SK-N-MC (cell line): ENCODE results near the gene CHRNA5.
"Not testable (repeated sequence)": the region's sequence is repeated elsewhere in the genome, so short reads cannot be mapped to it uniquely, and the experiment has no call there.

Source experiments
- DNase-seq: peaks from one replicate; pipeline ENCODE4 v3.0.0-alpha.2; 2011; ENCODE audit warnings: low read depth, low spot score
- H3K27ac ChIP-seq: fragments of 200-600 bp; sonication (generic); 2 replicates; pipeline ENCODE4 v1.5.1; 2016; ENCODE audit warnings: mixed run types
- H3K36me3 ChIP-seq: fragments of 200-600 bp; sonication (generic); 2 replicates; pipeline ENCODE4 v1.6.1; 2017; ENCODE audit warnings: antibody characterized with exemption, low read length, mixed read lengths; ENCODE audit not compliant: insufficient read depth
- H3K4me3 ChIP-seq: fragments of 200-600 bp; sonication (generic); 2 replicates; pipeline ENCODE4 v1.5.1; 2016
- H3K9ac ChIP-seq: fragments of 200-600 bp; sonication (generic); 2 replicates; pipeline ENCODE4 v1.8.0; 2017; ENCODE audit warnings: mixed run types, mixed read lengths; ENCODE audit not compliant: insufficient read length
- H3K9me3 ChIP-seq: fragments of 200-600 bp; sonication (generic); 2 replicates; pipeline ENCODE4 v1.6.1; 2017; ENCODE audit warnings: low read depth, mild to moderate bottlenecking, antibody characterized with exemption, low read length, moderate library complexity, mixed read lengths
- EZH2 ChIP-seq: fragments of 200-600 bp; sonication (generic); IDR thresholded peaks from one replicate; pipeline ENCODE4 v1.6.1; 2017; ENCODE audit warnings: antibody characterized with exemption
- FOXP2 ChIP-seq: optimal IDR thresholded peaks from 2 replicates; pipeline ENCODE3; 2011; ENCODE audit warnings: mild to moderate bottlenecking, moderate library complexity; ENCODE audit not compliant: insufficient read depth; ENCODE audit errors: extremely low read length, control extremely low read depth
- POLR2AphosphoS5 ChIP-seq: IDR thresholded peaks from 2 replicates; pipeline ENCODE4 v1.6.1; 2012; ENCODE audit warnings: mild to moderate bottlenecking, low read depth, low read length, borderline replicate concordance

The CHRNA5 gene

DNA sequence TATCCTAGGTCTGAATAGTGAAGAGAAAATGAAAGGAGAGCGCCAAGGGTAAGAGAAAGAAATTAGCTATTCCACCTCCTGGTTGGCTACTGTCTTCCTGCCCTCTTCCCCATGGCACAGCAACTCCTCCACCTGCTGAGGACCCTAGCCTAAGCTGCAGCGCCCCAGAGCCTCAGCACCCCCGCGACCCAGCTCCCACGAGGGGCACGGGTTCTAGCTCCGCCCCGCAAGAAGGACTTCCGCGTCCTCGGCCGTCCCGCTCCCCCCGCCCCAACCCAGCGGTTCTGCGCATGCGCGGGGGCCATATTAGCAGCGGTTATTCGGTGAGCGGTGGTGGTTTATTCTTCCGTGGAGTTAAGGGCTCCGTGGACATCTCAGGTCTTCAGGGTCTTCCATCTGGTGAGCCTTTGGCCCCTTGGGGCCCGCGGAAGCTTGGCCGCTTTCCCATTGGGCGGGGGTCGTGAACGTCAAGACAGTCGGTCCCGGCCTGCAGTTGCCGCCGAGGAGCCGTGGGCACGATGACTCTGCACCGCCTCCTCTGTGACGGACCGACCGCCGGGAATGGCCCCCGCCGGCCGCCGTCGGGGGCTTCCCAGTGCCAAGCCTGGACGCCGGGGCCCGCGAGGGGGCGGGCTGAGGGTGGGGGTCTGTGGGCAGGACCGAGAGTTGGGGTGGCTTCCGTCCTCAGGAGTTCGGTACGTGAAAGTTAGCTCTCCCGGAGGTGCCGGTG, 25.0 kb upstream of the CHRNA5 start, which contains the start of gene PSMA4:
Gene PSMA4, plus strand, starts transcription at position 304 of the 730 bp plus-strand sequence. CDS start 1,484 bp downstream, outside the sequence.
- Histone ChIP-seq H3K36me3 (peaks cover 39% of the 10 kb centered on the region), H3K9ac (peak within 1 kb of the TSS; percentile 97), H3K27ac (peak within 1 kb of the TSS; percentile 88), H3K4me3 (peak within 1 kb of the TSS; percentile 93), H3K9me3 (no peaks in the 10 kb centered on the region)
- DNase-seq: peak; percentile 26
- no peak for TF ChIP-seq FOXP2
- no peak for TF ChIP-seq EZH2
- TF ChIP-seq POLR2AphosphoS5: peak; percentile 100

DNA sequence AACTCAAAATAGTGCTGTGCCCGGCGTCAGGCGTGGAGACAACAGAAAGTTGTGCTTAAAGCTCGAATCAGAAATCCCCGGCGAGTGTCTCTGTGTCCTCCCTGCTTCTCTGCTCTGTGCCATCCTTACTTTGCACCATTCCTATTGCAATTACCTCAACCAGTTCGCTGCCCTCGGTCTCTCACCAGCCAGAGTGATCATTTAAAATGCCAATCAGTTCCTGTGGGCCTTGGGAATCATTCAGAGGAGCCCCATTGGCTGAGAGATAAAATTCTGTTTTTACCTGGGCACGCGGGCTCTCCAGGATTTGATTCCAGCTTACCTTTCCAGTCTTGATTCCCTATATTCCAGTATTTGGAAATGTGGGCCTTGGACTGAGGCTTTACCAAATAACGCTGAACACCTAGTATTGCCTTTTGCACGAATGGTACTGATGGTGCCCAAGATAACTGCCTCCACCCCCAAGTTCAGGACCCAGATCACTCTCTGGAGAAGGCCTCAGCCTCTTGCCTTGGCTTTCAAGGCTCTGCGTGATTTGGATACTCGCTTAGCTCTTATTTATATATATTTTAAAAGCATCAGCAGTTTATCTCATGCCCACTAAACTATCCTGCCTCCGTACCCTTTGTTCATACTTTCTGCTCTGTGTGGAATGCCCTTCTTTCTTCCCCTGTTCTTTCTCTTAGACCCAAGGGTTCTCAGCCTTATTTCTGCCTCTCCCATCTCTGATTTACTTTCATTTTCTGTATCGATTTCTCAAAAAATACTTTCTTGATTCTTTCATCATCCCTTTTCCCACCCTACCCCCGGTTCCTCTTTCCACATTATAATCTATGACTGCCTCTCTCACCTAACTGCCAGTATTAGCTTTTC, 24.2 kb upstream of the CHRNA5 start:
- Histone ChIP-seq H3K27ac (peak overlapping the region; percentile 88; the same call in 1 of the 2 replicates), H3K9ac (peak overlapping the region; percentile 97), H3K9me3 (no peaks in the 10 kb centered on the region), H3K4me3 (peak overlapping the region; percentile 93), H3K36me3 (peaks cover 47% of the 10 kb centered on the region)
- no peak for TF ChIP-seq POLR2AphosphoS5
- TF ChIP-seq FOXP2: no peak
- TF ChIP-seq EZH2: no peak
- DNase-seq: no peak

DNA sequence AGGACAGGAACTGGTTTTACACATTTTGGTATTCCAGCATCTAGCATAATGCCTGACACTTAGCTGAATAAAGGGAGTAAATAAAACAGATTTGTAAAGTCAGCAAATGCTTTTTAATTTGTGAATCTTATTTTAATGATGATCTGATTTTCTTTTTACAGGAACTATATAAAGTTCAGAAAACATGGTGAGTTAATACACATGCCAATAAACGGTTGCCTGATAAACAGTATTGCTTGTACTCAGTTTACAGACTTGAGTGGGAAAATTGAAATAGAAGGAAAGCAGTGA, 23.6 kb upstream of the CHRNA5 start:
- Histone ChIP-seq H3K9me3 (no peaks in the 10 kb centered on the region), H3K27ac (no peak overlapping the region), H3K4me3 (peak overlapping the region; percentile 93), H3K9ac (peak overlapping the region; percentile 97), H3K36me3 (peaks cover 53% of the 10 kb centered on the region)
- no peak for TF ChIP-seq FOXP2
- no peak for TF ChIP-seq EZH2
- no peak for TF ChIP-seq POLR2AphosphoS5
- no peak for DNase-seq

DNA sequence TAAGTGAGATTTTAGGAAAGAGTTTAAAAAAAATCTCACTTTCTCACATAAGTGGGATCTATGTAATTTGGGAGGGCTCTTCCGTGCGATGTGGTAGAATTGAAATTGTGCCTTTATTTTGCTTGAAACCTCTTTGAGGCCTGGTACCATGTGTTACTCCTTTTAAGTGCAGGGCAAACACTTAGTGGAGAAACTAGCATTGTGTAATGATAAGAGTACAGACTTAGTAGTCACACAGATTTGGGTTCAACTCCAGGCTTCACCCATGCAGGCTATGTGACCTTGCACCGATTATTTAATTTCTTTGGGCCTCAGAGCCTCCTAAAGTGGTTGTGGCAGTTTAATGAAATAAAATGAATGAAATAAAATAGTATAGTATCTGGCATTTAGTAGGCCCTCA, 22.7 kb upstream of the CHRNA5 start:
- H3K9me3 ChIP-seq: no peaks in the 10 kb centered on the region
- TF ChIP-seq EZH2: no peak
- no peak for TF ChIP-seq POLR2AphosphoS5
- no peak for TF ChIP-seq FOXP2
- peaks cover 63% of the 10 kb centered on the region for H3K36me3 ChIP-seq
- DNase-seq: no peak
- no peak overlapping the region for H3K27ac ChIP-seq
- H3K9ac ChIP-seq: no peak overlapping the region
- H3K4me3 ChIP-seq: no peak overlapping the region

DNA sequence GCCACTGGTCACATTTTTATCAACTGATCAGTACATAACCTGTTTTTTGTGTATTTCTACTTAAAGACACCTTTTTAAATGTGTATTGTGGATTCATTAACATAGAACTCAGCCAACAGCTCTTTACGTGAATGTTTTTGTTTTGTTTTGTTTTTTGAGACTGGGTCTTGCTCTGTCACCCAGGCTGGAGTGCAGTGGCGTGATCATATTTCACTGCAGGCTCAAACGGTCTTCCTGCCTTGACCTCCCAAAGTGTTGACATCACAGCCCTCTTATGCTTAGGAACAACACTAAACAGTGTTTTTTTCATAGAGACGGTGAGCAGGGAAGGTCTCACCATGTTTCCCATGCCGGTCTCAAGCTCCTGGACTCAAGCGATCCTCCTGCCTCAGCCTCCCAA, 15.1 kb upstream of the CHRNA5 start:
- H3K9me3 ChIP-seq: no peaks in the 10 kb centered on the region
- no peak for TF ChIP-seq FOXP2
- TF ChIP-seq EZH2: no peak
- TF ChIP-seq POLR2AphosphoS5: no peak
- peaks cover 56% of the 10 kb centered on the region for H3K36me3 ChIP-seq
- no peak overlapping the region for H3K27ac ChIP-seq
- no peak overlapping the region for H3K4me3 ChIP-seq
- DNase-seq: no peak
- H3K9ac ChIP-seq: no peak overlapping the region

DNA sequence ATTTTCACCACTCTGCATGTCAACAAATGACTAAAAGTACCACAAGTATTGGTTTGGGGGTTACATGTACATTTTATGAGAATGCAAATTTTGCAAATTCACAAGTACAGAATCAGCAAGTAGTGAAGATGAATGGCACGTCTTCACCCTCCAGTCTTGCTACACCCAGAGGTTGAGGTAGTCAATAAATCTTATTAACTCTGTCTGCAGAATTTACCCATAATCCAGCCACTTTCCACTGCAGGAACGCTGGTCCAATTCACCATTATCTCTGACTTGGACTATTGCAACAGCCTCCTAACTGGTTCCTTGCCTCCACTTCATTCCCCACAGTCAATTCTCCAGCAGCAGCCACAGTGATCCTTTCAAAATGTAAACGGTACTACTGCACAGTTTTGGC, 14.5 kb upstream of the CHRNA5 start:
- DNase-seq: no peak
- Histone ChIP-seq H3K4me3 (no peak overlapping the region), H3K27ac (no peak overlapping the region), H3K9me3 (no peaks in the 10 kb centered on the region), H3K9ac (no peak overlapping the region), H3K36me3 (peaks cover 50% of the 10 kb centered on the region)
- TF ChIP-seq FOXP2 (no peak), POLR2AphosphoS5 (no peak), EZH2 (no peak)

DNA sequence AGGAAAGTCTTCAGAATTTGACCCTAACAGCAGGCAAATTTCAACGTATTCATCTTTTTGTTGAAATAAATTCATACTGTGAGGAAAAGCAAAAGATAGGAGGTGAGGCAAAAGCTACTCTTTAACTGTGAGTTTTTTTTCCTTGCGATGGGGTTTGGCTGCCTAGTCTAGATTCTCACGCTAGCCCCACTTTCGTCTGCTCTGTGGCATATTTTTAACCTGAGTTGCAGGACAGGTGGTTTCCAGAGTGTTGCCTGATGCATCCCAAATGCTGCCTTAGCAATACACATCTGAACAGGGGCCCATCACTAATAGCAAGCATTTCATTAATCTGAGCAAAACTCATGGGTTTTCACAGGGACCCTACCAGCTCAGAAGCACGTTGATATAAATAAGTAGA, 13.4 kb upstream of the CHRNA5 start:
- H3K9ac ChIP-seq: no peak overlapping the region
- TF ChIP-seq FOXP2 (no peak), EZH2 (no peak), POLR2AphosphoS5 (no peak)
- DNase-seq: no peak
- H3K27ac ChIP-seq: no peak overlapping the region
- H3K4me3 ChIP-seq: no peak overlapping the region
- H3K36me3 ChIP-seq: peaks cover 39% of the 10 kb centered on the region
- H3K9me3 ChIP-seq: no peaks in the 10 kb centered on the region

DNA sequence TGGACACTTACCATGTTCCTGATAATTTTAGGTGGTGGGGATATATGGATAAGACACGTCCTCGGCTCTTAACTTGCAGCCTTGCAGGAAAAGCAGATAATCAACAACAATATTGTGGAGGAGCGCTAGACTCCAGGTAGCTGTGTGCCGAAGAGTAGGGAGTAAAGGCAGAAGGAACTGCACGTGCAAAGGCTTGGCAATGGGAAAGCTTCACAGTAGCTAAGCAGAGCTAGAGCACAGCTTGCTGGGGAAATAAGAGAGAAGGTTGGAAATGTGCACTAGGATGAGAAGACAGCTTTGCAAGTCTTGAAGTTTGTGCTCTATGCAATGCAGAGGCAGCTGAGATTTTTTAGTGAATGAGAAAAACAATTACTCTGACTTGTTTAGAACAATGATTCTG, 12.7 kb upstream of the CHRNA5 start:
- Histone ChIP-seq H3K27ac (no peak overlapping the region), H3K9me3 (no peaks in the 10 kb centered on the region), H3K36me3 (peaks cover 32% of the 10 kb centered on the region), H3K4me3 (no peak overlapping the region), H3K9ac (no peak overlapping the region)
- DNase-seq: no peak
- TF ChIP-seq FOXP2 (no peak), EZH2 (no peak), POLR2AphosphoS5 (no peak)

DNA sequence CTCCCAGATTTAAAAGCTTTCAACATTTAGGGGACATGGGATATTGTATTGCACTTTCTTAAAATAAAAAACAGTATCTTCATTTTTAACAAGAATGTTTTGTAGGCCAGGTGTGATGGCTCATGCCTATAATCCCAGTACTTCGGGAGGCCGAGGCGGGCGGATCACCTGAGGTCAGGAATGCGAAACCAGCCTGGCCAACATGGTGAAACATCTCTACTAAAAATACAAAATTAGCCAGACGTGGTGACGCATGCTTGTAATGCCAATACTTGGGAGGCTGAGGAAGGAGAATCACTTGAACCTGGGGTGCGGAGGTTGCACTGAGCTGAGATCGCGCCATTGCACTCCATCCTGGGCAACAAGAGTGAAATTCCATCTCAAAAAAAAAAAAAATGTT, 5.1 kb upstream of the CHRNA5 start:
- H3K36me3 ChIP-seq, H3K9me3 ChIP-seq, DNase-seq, H3K27ac ChIP-seq, H3K4me3 ChIP-seq, H3K9ac ChIP-seq: not testable (repeated sequence)
